ENCODE results near the gene PPP3CA.

The PPP3CA gene

GRCh38 chr4:101286663-101287062, 60.7 kb downstream of the PPP3CA start:
- Histone ChIP-seq H3K27me3 (ENCODE audit: insufficient read depth, low read depth) (no peaks in the 10 kb centered on the region), H3K36me3 (ENCODE audit: insufficient read depth) (no peaks in the 10 kb centered on the region), H4K20me1 (ENCODE audit: insufficient read depth) (no peaks in the 10 kb centered on the region), H3K27ac (no peak overlapping the region), H2AFZ (ENCODE audit: low read depth) (no peak overlapping the region), H3K4me2 (no peak overlapping the region), H3K79me2 (ENCODE audit: insufficient read depth, low read depth) (peaks cover 23% of the 10 kb centered on the region; the same call in 1 of the 2 replicates), H3K9ac (no peak overlapping the region), H3K4me3 (IDR thresholded peaks at IDR 0.05; ENCODE audit: insufficient read depth, low read depth, low read length) (no peak overlapping the region), H3K4me1 (ENCODE audit: low read depth, poor library complexity, severe bottlenecking) (peaks cover 6% of the 10 kb centered on the region)
- no peak for TF ChIP-seq CTCF (conservative IDR thresholded peaks at IDR 0.05; ENCODE audit: low read depth, low read length)

- no peak for TF ChIP-seq CTCF (conservative IDR thresholded peaks at IDR 0.05; ENCODE audit: low read depth, low read length)
- no peak overlapping the region for H3K27ac ChIP-seq
- H3K4me1 ChIP-seq (ENCODE audit: low read depth, poor library complexity, severe bottlenecking), result peaks cover 6% of the 10 kb centered on the region
These were observed 61.3 kb downstream of the PPP3CA start for GRCh38 chr4:101285985-101286384.

GRCh38 chr4:101284546-101284945, 62.8 kb downstream of the PPP3CA start:
- Histone ChIP-seq H2AFZ (ENCODE audit: low read depth) (no peak overlapping the region), H3K27ac (no peak overlapping the region), H3K4me2 (no peak overlapping the region), H4K20me1 (ENCODE audit: insufficient read depth) (no peaks in the 10 kb centered on the region), H3K79me2 (ENCODE audit: insufficient read depth, low read depth) (peaks cover 23% of the 10 kb centered on the region; the same call in 1 of the 2 replicates), H3K27me3 (ENCODE audit: insufficient read depth, low read depth) (no peaks in the 10 kb centered on the region), H3K36me3 (ENCODE audit: insufficient read depth) (no peaks in the 10 kb centered on the region), H3K4me1 (ENCODE audit: low read depth, poor library complexity, severe bottlenecking) (peaks cover 11% of the 10 kb centered on the region), H3K9ac (no peak overlapping the region), H3K4me3 (IDR thresholded peaks at IDR 0.05; ENCODE audit: insufficient read depth, low read depth, low read length) (no peak overlapping the region)
- no peak for TF ChIP-seq CTCF (conservative IDR thresholded peaks at IDR 0.05; ENCODE audit: low read depth, low read length)

More at GRCh38 chr4:101285985-101286384, 61.3 kb downstream of the PPP3CA start:
- H2AFZ ChIP-seq (ENCODE audit: low read depth), result no peak overlapping the region
- peaks cover 23% of the 10 kb centered on the region; the same call in 1 of the 2 replicates for H3K79me2 ChIP-seq (ENCODE audit: insufficient read depth, low read depth)
- H3K4me3 ChIP-seq (IDR thresholded peaks at IDR 0.05; ENCODE audit: insufficient read depth, low read depth, low read length), result no peak overlapping the region
- H3K27me3 ChIP-seq (ENCODE audit: insufficient read depth, low read depth), result no peaks in the 10 kb centered on the region
- no peaks in the 10 kb centered on the region for H3K36me3 ChIP-seq (ENCODE audit: insufficient read depth)
- H3K9ac ChIP-seq, result no peak overlapping the region
- no peak overlapping the region for H3K4me2 ChIP-seq
- H4K20me1 ChIP-seq (ENCODE audit: insufficient read depth), result no peaks in the 10 kb centered on the region

GRCh38 chr4:101283434-101283833, 63.9 kb downstream of the PPP3CA start:
- no peaks in the 10 kb centered on the region for H3K27me3 ChIP-seq (ENCODE audit: insufficient read depth, low read depth)
- H4K20me1 ChIP-seq (ENCODE audit: insufficient read depth), result no peaks in the 10 kb centered on the region
- no peak overlapping the region for H3K4me3 ChIP-seq (IDR thresholded peaks at IDR 0.05; ENCODE audit: insufficient read depth, low read depth, low read length)
- no peak overlapping the region for H3K4me2 ChIP-seq
- H3K79me2 ChIP-seq (ENCODE audit: insufficient read depth, low read depth), result peaks cover 23% of the 10 kb centered on the region; the same call in 1 of the 2 replicates
- no peak overlapping the region for H3K9ac ChIP-seq
- no peak for TF ChIP-seq CTCF (conservative IDR thresholded peaks at IDR 0.05; ENCODE audit: low read depth, low read length)
- H3K27ac ChIP-seq, result no peak overlapping the region
- H3K36me3 ChIP-seq (ENCODE audit: insufficient read depth), result no peaks in the 10 kb centered on the region
- H3K4me1 ChIP-seq (ENCODE audit: low read depth, poor library complexity, severe bottlenecking), result peaks cover 20% of the 10 kb centered on the region
- H2AFZ ChIP-seq (ENCODE audit: low read depth), result no peak overlapping the region

Data from KMS-11 (cell line).